ENCODE measurements around the gene PTPRN2.

The PTPRN2 gene

GRCh38 chr7:157799076-157799685 is 788.4 kb downstream of the PTPRN2 start:
- TF ChIP-seq, protein P1, sequence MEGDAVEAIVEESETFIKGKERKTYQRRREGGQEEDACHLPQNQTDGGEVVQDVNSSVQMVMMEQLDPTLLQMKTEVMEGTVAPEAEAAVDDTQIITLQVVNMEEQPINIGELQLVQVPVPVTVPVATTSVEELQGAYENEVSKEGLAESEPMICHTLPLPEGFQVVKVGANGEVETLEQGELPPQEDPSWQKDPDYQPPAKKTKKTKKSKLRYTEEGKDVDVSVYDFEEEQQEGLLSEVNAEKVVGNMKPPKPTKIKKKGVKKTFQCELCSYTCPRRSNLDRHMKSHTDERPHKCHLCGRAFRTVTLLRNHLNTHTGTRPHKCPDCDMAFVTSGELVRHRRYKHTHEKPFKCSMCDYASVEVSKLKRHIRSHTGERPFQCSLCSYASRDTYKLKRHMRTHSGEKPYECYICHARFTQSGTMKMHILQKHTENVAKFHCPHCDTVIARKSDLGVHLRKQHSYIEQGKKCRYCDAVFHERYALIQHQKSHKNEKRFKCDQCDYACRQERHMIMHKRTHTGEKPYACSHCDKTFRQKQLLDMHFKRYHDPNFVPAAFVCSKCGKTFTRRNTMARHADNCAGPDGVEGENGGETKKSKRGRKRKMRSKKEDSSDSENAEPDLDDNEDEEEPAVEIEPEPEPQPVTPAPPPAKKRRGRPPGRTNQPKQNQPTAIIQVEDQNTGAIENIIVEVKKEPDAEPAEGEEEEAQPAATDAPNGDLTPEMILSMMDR (IDR thresholded peaks at IDR 0.05; ENCODE audit: control insufficient read depth, extremely low read depth, insufficient read depth) = no peak
- DNase-seq (ENCODE audit: low read depth) = no peak
- H3K4me3 ChIP-seq (ENCODE audit: low read depth, low read length) = no peak overlapping the region

DNA sequence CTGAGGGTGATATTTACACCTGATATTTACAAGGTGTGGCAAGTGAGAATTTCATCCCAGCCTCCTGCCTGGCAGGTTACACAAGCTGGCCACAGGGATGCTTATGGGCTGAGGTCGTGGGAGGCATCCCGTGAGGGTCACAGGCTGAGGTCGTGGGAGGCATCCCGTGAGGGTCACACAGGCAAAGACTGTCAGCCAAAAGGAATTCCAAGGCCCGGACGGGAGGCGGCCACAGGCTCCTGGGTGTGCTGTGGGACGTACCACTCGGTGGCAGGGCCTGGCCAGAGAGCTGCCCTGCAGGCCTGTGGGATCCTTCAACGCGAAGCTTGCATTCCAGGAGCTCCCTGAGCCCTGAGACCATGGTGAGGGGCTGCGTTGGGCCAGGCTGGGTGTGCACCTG is 790.3 kb downstream of the PTPRN2 start:
- TF ChIP-seq, protein P1 (IDR thresholded peaks at IDR 0.05; ENCODE audit: control insufficient read depth, extremely low read depth, insufficient read depth) = no peak
- no peak for DNase-seq (ENCODE audit: low read depth)
- no peak overlapping the region for H3K4me3 ChIP-seq (ENCODE audit: low read depth, low read length)

GRCh38 chr7:157796846-157797245 is 790.8 kb downstream of the PTPRN2 start:
- TF ChIP-seq, protein P1 (IDR thresholded peaks at IDR 0.05; ENCODE audit: control insufficient read depth, extremely low read depth, insufficient read depth) = no peak
- H3K4me3 ChIP-seq (ENCODE audit: low read depth, low read length) = no peak overlapping the region
- no peak for DNase-seq (ENCODE audit: low read depth)

DNA sequence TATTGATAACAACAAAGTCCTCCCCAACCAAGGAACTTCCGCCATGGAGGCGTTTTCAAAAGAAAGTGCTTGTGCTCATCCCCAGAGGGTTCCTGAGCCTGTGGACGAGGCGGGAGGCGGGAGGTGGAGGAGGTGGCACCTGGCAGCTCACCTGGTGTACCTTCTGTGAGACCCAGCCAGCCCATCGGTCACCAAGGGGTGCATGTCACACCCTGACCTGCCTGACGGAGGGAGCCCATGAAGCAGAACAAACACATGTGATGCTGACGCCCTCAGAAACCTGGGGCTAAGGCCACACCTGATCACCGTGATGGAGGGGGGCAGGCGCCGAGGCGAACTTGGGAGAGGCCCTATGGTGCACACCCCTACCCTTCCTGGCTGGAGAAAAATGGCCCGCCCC is 792.0 kb downstream of the PTPRN2 start:
- DNase-seq (ENCODE audit: low read depth) = no peak
- TF ChIP-seq, protein P1 (IDR thresholded peaks at IDR 0.05; ENCODE audit: control insufficient read depth, extremely low read depth, insufficient read depth) = no peak
- H3K4me3 ChIP-seq (ENCODE audit: low read depth, low read length) = no peak overlapping the region

- TF ChIP-seq, protein P1 (IDR thresholded peaks at IDR 0.05; ENCODE audit: control insufficient read depth, extremely low read depth, insufficient read depth) = no peak
- no peak overlapping the region for H3K4me3 ChIP-seq (ENCODE audit: low read depth, low read length)
- DNase-seq (ENCODE audit: low read depth) = no peak
Observed at GRCh38 chr7:157795199-157795598, 792.4 kb downstream of the PTPRN2 start.

DNA sequence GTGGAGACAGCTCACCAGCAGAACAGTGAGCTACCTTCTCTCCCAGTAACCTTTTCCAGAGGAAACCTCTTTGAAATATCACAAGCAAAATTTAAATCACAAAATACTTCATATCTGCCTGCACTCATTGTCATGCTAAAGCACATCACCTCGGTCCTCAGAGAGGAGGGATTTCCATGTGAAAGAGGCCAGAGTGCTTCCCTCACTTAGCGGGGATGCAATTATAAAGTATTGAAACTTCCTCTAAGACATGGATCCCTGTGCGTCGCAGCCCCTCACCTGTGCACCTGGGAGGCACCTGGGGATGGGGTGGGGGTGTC is 792.9 kb downstream of the PTPRN2 start:
- no peak overlapping the region for H3K4me3 ChIP-seq (ENCODE audit: low read depth, low read length)
- TF ChIP-seq, protein P1 (IDR thresholded peaks at IDR 0.05; ENCODE audit: control insufficient read depth, extremely low read depth, insufficient read depth) = no peak
- DNase-seq (ENCODE audit: low read depth) = no peak

Measured in LNCaP clone FGC (cell line).